Skeletal muscle tissue (tissue), 4 donors: ENCODE data around the gene SLC35D1. TPM values are rescaled to one million over a fixed set of nuclear protein-coding genes. Genes with fewer than 3 reads are reported as not detected.
"Not testable (repeated sequence)": the region's sequence is repeated elsewhere in the genome, so short reads cannot be mapped to it uniquely, and the experiment has no call there.

Experiments used
- H3K27ac ChIP-seq: one replicate; pipeline ENCODE4 v1.7.0; 2013; ENCODE audit warnings: mild to moderate bottlenecking, low read depth, low read length, inconsistent platforms
- H3K27me3 ChIP-seq, 3 donors: one replicate each; pipeline ENCODE4 v1.7.0; 2013; ENCODE audit warnings: low read length in 3 of 3; ENCODE audit not compliant: control insufficient read depth in 3 of 3, insufficient read depth in 3 of 3
- H3K36me3 ChIP-seq, 3 donors: one replicate each; pipeline ENCODE4 v1.7.0; 2013; ENCODE audit warnings: low read length in 3 of 3; ENCODE audit not compliant: control insufficient read depth in 3 of 3, insufficient read depth in 3 of 3
- H3K4me1 ChIP-seq, 3 donors: one replicate each; pipeline ENCODE4 v1.7.0; 2013; ENCODE audit warnings: low read length in 3 of 3, mild to moderate bottlenecking in 3 of 3; ENCODE audit not compliant: control insufficient read depth in 3 of 3, insufficient read depth in 3 of 3
- H3K4me3 ChIP-seq, 3 donors: one replicate each; pipeline ENCODE4 v1.7.0; 2013; ENCODE audit warnings: low read length in 3 of 3
- H3K9ac ChIP-seq, 3 donors: one replicate each; pipeline ENCODE4 v1.7.0; 2013; ENCODE audit warnings: low read length in 3 of 3, mild to moderate bottlenecking in 3 of 3, moderate library complexity in 2 of 3, low read depth in 1 of 3
- H3K9me3 ChIP-seq, 3 donors: one replicate each; pipeline ENCODE4 v1.7.0; 2013; ENCODE audit warnings: low read length in 3 of 3; ENCODE audit not compliant: control insufficient read depth in 3 of 3
- total RNA-seq: library from RNA; depleted of rRNA; stranded (reverse); fragments of >200 nt; gene quantifications from one replicate; pipeline ENCODE4 v1.2.3, GENCODE V29; 2014
- donor health status: Osteomylitis.

The SLC35D1 gene
- total RNA-seq, 1 donor from 2014 or later = 7.8 TPM

GRCh38 chr1:67077593-67077992 lies 23.6 kb upstream of the SLC35D1 start:
- H3K4me1 ChIP-seq = no peaks in the 10 kb centered on the region
- no peaks in the 10 kb centered on the region for H3K9me3 ChIP-seq
- H3K9ac ChIP-seq = no peak overlapping the region
- no peak overlapping the region for H3K27ac ChIP-seq
- H3K4me3 ChIP-seq = no peak overlapping the region
- H3K27me3 ChIP-seq = no peaks in the 10 kb centered on the region
- H3K36me3 ChIP-seq = no peaks in the 10 kb centered on the region

GRCh38 chr1:67072749-67073148 lies 18.8 kb upstream of the SLC35D1 start:
- no peaks in the 10 kb centered on the region for H3K4me1 ChIP-seq
- H3K27me3 ChIP-seq = no peaks in the 10 kb centered on the region
- no peak overlapping the region for H3K27ac ChIP-seq
- H3K4me3 ChIP-seq = no peak overlapping the region
- H3K9me3 ChIP-seq = no peaks in the 10 kb centered on the region
- no peaks in the 10 kb centered on the region for H3K36me3 ChIP-seq
- no peak overlapping the region for H3K9ac ChIP-seq

- not testable (repeated sequence) for H3K4me3 ChIP-seq, H3K9me3 ChIP-seq, H3K9ac ChIP-seq, H3K27ac ChIP-seq, H3K36me3 ChIP-seq, H3K4me1 ChIP-seq, H3K27me3 ChIP-seq
These were observed 13.7 kb upstream of the SLC35D1 start for GRCh38 chr1:67067655-67068054.

- no peaks in the 10 kb centered on the region for H3K36me3 ChIP-seq
- peaks cover 0 to 5% (median 2%) of the 10 kb centered on the region in 3 donors for H3K4me1 ChIP-seq
- no peak overlapping the region for H3K9ac ChIP-seq
- H3K9me3 ChIP-seq = no peaks in the 10 kb centered on the region
- H3K4me3 ChIP-seq = no peak overlapping the region
- H3K27ac ChIP-seq = no peak overlapping the region
- no peaks in the 10 kb centered on the region for H3K27me3 ChIP-seq
These were observed 8.5 kb upstream of the SLC35D1 start for GRCh38 chr1:67062412-67062811.

- H3K9me3 ChIP-seq = no peaks in the 10 kb centered on the region
- no peaks in the 10 kb centered on the region for H3K27me3 ChIP-seq
- no peaks in the 10 kb centered on the region for H3K36me3 ChIP-seq
- H3K4me1 ChIP-seq = peaks cover 0 to 5% (median 2%) of the 10 kb centered on the region in 3 donors
- no peak overlapping the region for H3K4me3 ChIP-seq
- H3K27ac ChIP-seq = peak overlapping the region; percentile 54
- H3K9ac ChIP-seq = no peak overlapping the region
These were observed 7.3 kb upstream of the SLC35D1 start for GRCh38 chr1:67061266-67061665.

- Histone ChIP-seq H3K4me1 (peaks cover 0 to 5% (median 2%) of the 10 kb centered on the region in 3 donors), H3K27ac (peak overlapping the region; percentile 54), H3K9ac (peak overlapping the region in 1 of 3 donors; percentile 15)
These were observed 6.9 kb upstream of the SLC35D1 start for GRCh38 chr1:67060811-67061218.

GRCh38 chr1:67059346-67059745 lies 5.4 kb upstream of the SLC35D1 start:
- Histone ChIP-seq H3K27ac (no peak overlapping the region), H3K9me3 (no peaks in the 10 kb centered on the region), H3K9ac (no peak overlapping the region), H3K4me1 (peaks cover 0 to 5% (median 5%) of the 10 kb centered on the region in 3 donors), H3K36me3 (no peaks in the 10 kb centered on the region), H3K4me3 (no peak overlapping the region), H3K27me3 (no peaks in the 10 kb centered on the region)

More at GRCh38 chr1:67060811-67061218, 6.9 kb upstream of the SLC35D1 start:
- H3K36me3 ChIP-seq = no peaks in the 10 kb centered on the region
- no peak overlapping the region for H3K4me3 ChIP-seq
- no peaks in the 10 kb centered on the region for H3K9me3 ChIP-seq
- no peaks in the 10 kb centered on the region for H3K27me3 ChIP-seq

- Histone ChIP-seq H3K9ac (no peak overlapping the region), H3K4me3 (no peak overlapping the region), H3K27ac (no peak overlapping the region), H3K9me3 (no peaks in the 10 kb centered on the region), H3K4me1 (peaks cover 0 to 6% (median 5%) of the 10 kb centered on the region in 3 donors), H3K36me3 (no peaks in the 10 kb centered on the region), H3K27me3 (no peaks in the 10 kb centered on the region)
These were observed 4.8 kb upstream of the SLC35D1 start for GRCh38 chr1:67058761-67059160.

- no peaks in the 10 kb centered on the region for H3K9me3 ChIP-seq
These were observed 4.3 kb upstream of the SLC35D1 start for GRCh38 chr1:67058242-67058641.

GRCh38 chr1:67053535-67053784 lies 488 bp downstream of the SLC35D1 start:
- peak overlapping the region; percentile 91 to 95 (median 94) for H3K9ac ChIP-seq
- H3K27me3 ChIP-seq = no peaks in the 10 kb centered on the region
- H3K27ac ChIP-seq = peak overlapping the region; percentile 92
- peaks cover 3 to 9% (median 4%) of the 10 kb centered on the region in 3 donors for H3K4me1 ChIP-seq
- H3K4me3 ChIP-seq = peak overlapping the region; percentile 81 to 93 (median 91)
- H3K36me3 ChIP-seq = peaks cover 3 to 12% (median 8%) of the 10 kb centered on the region in 3 donors
- no peaks in the 10 kb centered on the region for H3K9me3 ChIP-seq

More at GRCh38 chr1:67058242-67058641, 4.3 kb upstream of the SLC35D1 start:
- Histone ChIP-seq H3K27me3 (no peaks in the 10 kb centered on the region), H3K4me3 (no peak overlapping the region), H3K36me3 (no peaks in the 10 kb centered on the region), H3K4me1 (peaks cover 0 to 6% (median 5%) of the 10 kb centered on the region in 3 donors), H3K27ac (no peak overlapping the region), H3K9ac (no peak overlapping the region)
